Ovary (tissue), 3 donors: ENCODE data around the gene ACLY.

Experiments used
- CTCF ChIP-seq, 3 donors: fragments of 450-650 bp in 2 of 3; fragments of 200-600 bp in 1 of 3; IDR thresholded peaks; one replicate each; pipeline versions ENCODE4 v1.5.1 to v1.8.0; 2016 to 2022; ENCODE audit warnings: antibody characterized with exemption in 3 of 3, mild to moderate bottlenecking in 1 of 3
- EP300 ChIP-seq: sonication (generic); formaldehyde crosslinking; IDR thresholded peaks from one replicate; pipeline ENCODE4 v1.6.1; 2017; ENCODE audit warnings: antibody characterized with exemption
- POLR2A ChIP-seq: fragments of 450-650 bp; IDR thresholded peaks from one replicate; pipeline ENCODE4 v1.6.1; 2017; ENCODE audit warnings: antibody characterized with exemption, mild to moderate bottlenecking, moderate library complexity
- donor health status: DM: no; HTN: no; CAD: no.

GRCh38 chr17:41915566-41915965 lies 3.2 kb downstream of the ACLY start:
- TF ChIP-seq CTCF (IDR thresholded peaks at IDR 0.05) (no peak), POLR2A (no peak), EP300 (no peak)
